Ovary (tissue), 9 donors: ENCODE data around the gene IDH2. TPM values are rescaled to one million over a fixed set of nuclear protein-coding genes. Genes with fewer than 3 reads are reported as not detected.

ENCODE experiments used
- DNase-seq, 5 donors: peaks; one replicate each; pipeline ENCODE4 v3.0.0-alpha.2; 2019 to 2020
- H3K27ac ChIP-seq, 2 donors: fragments of 200-600 bp; one replicate each; pipeline versions ENCODE4 v1.5.1 to v1.8.0; 2019 to 2022
- H3K27me3 ChIP-seq: fragments of 200-600 bp; one replicate; pipeline ENCODE4 v1.8.0; 2022
- H3K36me3 ChIP-seq: fragments of 200-600 bp; sonication (generic); one replicate; pipeline ENCODE4 v1.5.1; 2019
- H3K4me1 ChIP-seq: one replicate; pipeline ENCODE4 v1.8.1; 2013; ENCODE audit warnings: mild to moderate bottlenecking, moderate library complexity; ENCODE audit not compliant: insufficient read depth
- H3K4me3 ChIP-seq: fragments of 200-600 bp; sonication (generic); one replicate; pipeline ENCODE4 v1.5.1; 2017
- H3K9me3 ChIP-seq, 2 donors: fragments of 200-600 bp in 1 of 2; sonication (generic) in 1 of 2; one replicate each; pipeline versions ENCODE4 v1.5.1 to v1.8.1; 2013 to 2019; ENCODE audit warnings: mild to moderate bottlenecking in 1 of 2, moderate library complexity in 1 of 2
- CTCF ChIP-seq, 3 donors: fragments of 450-650 bp in 2 of 3; fragments of 200-600 bp in 1 of 3; IDR thresholded peaks; one replicate each; pipeline versions ENCODE4 v1.5.1 to v1.8.0; 2016 to 2022; ENCODE audit warnings: antibody characterized with exemption in 3 of 3, mild to moderate bottlenecking in 1 of 3
- EP300 ChIP-seq: sonication (generic); formaldehyde crosslinking; IDR thresholded peaks from one replicate; pipeline ENCODE4 v1.6.1; 2017; ENCODE audit warnings: antibody characterized with exemption
- POLR2A ChIP-seq: fragments of 450-650 bp; IDR thresholded peaks from one replicate; pipeline ENCODE4 v1.6.1; 2017; ENCODE audit warnings: antibody characterized with exemption, mild to moderate bottlenecking, moderate library complexity
- WGBS, 3 donors: extraction: QIAGEN DNeasy Blood & Tissue Kit in 1 of 3; methylation state at CpG; one replicate each; pipeline versions ENCODE4 v1.1.5 to v1.1.7; 2013 to 2017; 5-methylcytosine and 5-hydroxymethylcytosine counted together
- intact Hi-C, 4 donors: fragments of 100-400 bp; cut with DNase I; formaldehyde crosslinking; loops; one replicate each; pipeline versions ENCODE4 v1.11.0 to v1.15.1; 2022 to 2023
- polyA plus RNA-seq, 2 donors: library from polyadenylated mRNA; stranded (reverse); fragments of 200-250 nt in 1 of 2; fragments of 350-450 nt in 1 of 2; fragmentation: Illumina TruSeq in 1 of 2; extraction: RNeasy Lipid Tissue Mini Kit (QIAGEN cat#74804) in 1 of 2; gene quantifications; one replicate each; pipeline ENCODE4 v1.2.3, GENCODE V29; 2013 to 2014
- total RNA-seq, 7 donors: library from RNA; depleted of rRNA in 2 of 7; stranded (reverse); fragments of >200 nt in 2 of 7; fragmentation: NEBNext Ultra II Directional in 3 of 7; extraction: Animal tissue kit (Norgen Biotek cat#: 25700) in 3 of 7; gene quantifications; one replicate each; pipeline versions ENCODE4 v1.1.0 to v1.2.4, GENCODE V29; 2016 to 2023
- donor health status: DM: no; HTN: no; CAD: no; lungs with moderate emphysema.
- donor health status: DM: no; HTN: no; CAD: no.
- donor health status: Bipolar disorder and iron deficiency.
- donor health status: DM: yes; HTN: yes; CAD: no.
- donor health status: DM: no; HTN: no; CAD: no.
- donor health status: DM: yes; HTN: yes; CAD: no.

IDH2 gene
- total and polyA plus RNA-seq, 9 donors: 13.7 to 44.6 (median 25.4) TPM

GRCh38 chr15:90099072-90099867, 3.0 kb downstream of the IDH2 start:
- H3K27ac ChIP-seq: no peak overlapping the region
- TF ChIP-seq CTCF (IDR thresholded peaks at IDR 0.05): no peak
- no peak for TF ChIP-seq POLR2A
- no peak for TF ChIP-seq EP300
- WGBS, 3 donors: 83 to 92% (median 90%) methylated on average over 10 of the region's 10 CpGs
- peaks cover 11% of the 10 kb centered on the region for H3K4me1 ChIP-seq
- H3K36me3 ChIP-seq: no peaks in the 10 kb centered on the region
- H3K9me3 ChIP-seq: no peaks in the 10 kb centered on the region
- intact Hi-C loops: no loop called here
- H3K27me3 ChIP-seq: no peaks in the 10 kb centered on the region
- no peak overlapping the region for H3K4me3 ChIP-seq
- DNase-seq: no peak

GRCh38 chr15:90097475-90097874, 4.8 kb downstream of the IDH2 start:
- Histone ChIP-seq H3K27me3 (no peaks in the 10 kb centered on the region), H3K4me1 (peaks cover 11% of the 10 kb centered on the region), H3K4me3 (no peak overlapping the region), H3K9me3 (no peaks in the 10 kb centered on the region), H3K36me3 (no peaks in the 10 kb centered on the region), H3K27ac (no peak overlapping the region)
- TF ChIP-seq EP300 (no peak), CTCF (IDR thresholded peaks at IDR 0.05) (no peak), POLR2A (no peak)
- no peak for DNase-seq
- 58 to 76% (median 65%) methylated on average over 4 of the region's 4 CpGs for WGBS, 3 donors
- intact Hi-C loops: no loop called here

GRCh38 chr15:90095521-90095959, 6.7 kb downstream of the IDH2 start:
- no peak for DNase-seq
- H3K9me3 ChIP-seq: no peaks in the 10 kb centered on the region
- 45 to 60% (median 59%) methylated on average over 3 of the region's 3 CpGs for WGBS, 3 donors
- H3K4me3 ChIP-seq: no peak overlapping the region
- TF ChIP-seq POLR2A (no peak), CTCF (IDR thresholded peaks at IDR 0.05) (no peak), EP300 (no peak)
- H3K27ac ChIP-seq: no peak overlapping the region
- no peaks in the 10 kb centered on the region for H3K27me3 ChIP-seq
- H3K4me1 ChIP-seq: peaks cover 7% of the 10 kb centered on the region
- no peaks in the 10 kb centered on the region for H3K36me3 ChIP-seq
- intact Hi-C loops: no loop called here

- intact Hi-C loops: no loop called here
- Histone ChIP-seq H3K4me1 (peaks cover 6% of the 10 kb centered on the region), H3K9me3 (no peaks in the 10 kb centered on the region), H3K4me3 (no peak overlapping the region), H3K27ac (no peak overlapping the region), H3K36me3 (no peaks in the 10 kb centered on the region), H3K27me3 (no peaks in the 10 kb centered on the region)
- WGBS, 3 donors: 62 to 72% (median 71%) methylated on average over 15 to 17 of the region's 17 CpGs
- TF ChIP-seq EP300: no peak
- TF ChIP-seq POLR2A: no peak
- TF ChIP-seq CTCF (IDR thresholded peaks at IDR 0.05): no peak
- DNase-seq: no peak
Observed at GRCh38 chr15:90091156-90091931, 10.9 kb downstream of the IDH2 start.
